Activated CD4-positive, alpha-beta T cell treated with anti-CD3 and anti-CD28 coated beads, Interleukin-2, amount 10 ng/mL, durations not matched to agents 7 days and 5 days (primary cell): ENCODE results near the gene AMPD3. TPM values are rescaled to one million over a fixed set of nuclear protein-coding genes. Genes with fewer than 3 reads are reported as not detected.

Experiments used
- CTCF ChIA-PET: fragments of 350-600 bp; sonication (Branson Sonifier 250); formaldehyde crosslinking; loops from one replicate; lab custom pipeline; 2021; ENCODE audit warnings: antibody characterized with exemption; lab: Charles Lee
- POLR2A ChIA-PET: fragments of 350-600 bp; sonication (Branson Sonifier 250); formaldehyde crosslinking; loops from one replicate; lab custom pipeline; 2021; ENCODE audit warnings: antibody characterized with exemption; lab: Charles Lee
- DNase-seq: peaks from one replicate; pipeline ENCODE4 v3.0.0-alpha.2; 2020
- H3K27ac Mint-ChIP-seq: one replicate; pipeline ENCODE4 v1.8.0; 2021; ENCODE audit warnings: mild to moderate bottlenecking, moderate library complexity, mixed read lengths
- H3K27me3 Mint-ChIP-seq: one replicate; pipeline ENCODE4 v1.8.0; 2021; ENCODE audit warnings: mixed read lengths
- H3K36me3 Mint-ChIP-seq: one replicate; pipeline ENCODE4 v1.8.0; 2021; ENCODE audit warnings: low read depth, mixed read lengths
- H3K4me1 Mint-ChIP-seq: one replicate; pipeline ENCODE4 v1.8.0; 2021; ENCODE audit warnings: mixed read lengths
- H3K4me3 Mint-ChIP-seq: one replicate; pipeline ENCODE4 v1.8.0; 2021; ENCODE audit warnings: mild to moderate bottlenecking, moderate library complexity, mixed read lengths
- H3K9me3 Mint-ChIP-seq: one replicate; pipeline ENCODE4 v1.8.0; 2021; ENCODE audit warnings: mixed read lengths
- total RNA-seq, 2 experiments: library from RNA; stranded (reverse); gene quantifications; one replicate each; pipeline ENCODE4 v1.2.3, GENCODE V29; 2021

The AMPD3 gene
- total RNA-seq, 2 experiments from 2014 or later, result 20.3 to 20.8 TPM

DNA sequence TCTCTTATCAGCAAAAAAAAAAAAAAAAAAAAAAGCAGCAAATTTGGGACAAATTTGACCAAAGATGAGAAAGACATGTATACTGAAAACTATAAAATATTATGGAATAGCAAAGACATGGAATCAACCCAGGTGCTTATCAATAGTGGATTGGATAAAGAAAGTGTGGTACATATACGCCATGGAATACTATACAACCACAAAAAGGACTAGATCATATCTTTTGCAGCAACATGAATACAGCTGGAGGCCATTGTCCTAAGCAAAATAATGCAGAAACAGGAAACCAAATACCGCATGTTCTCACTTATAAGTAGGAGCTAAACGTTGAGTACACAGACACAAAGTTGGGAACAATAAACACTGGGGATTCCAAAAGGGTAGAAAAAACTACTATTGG is 87.7 kb downstream of the AMPD3 start:
- ChIA-PET POLR2A (no interaction called here), CTCF (interaction anchor here (0.6 to 2.0 kb wide), 2 partner anchors 56 to 214 kb away, joined by 3 to 6 read pairs; no protein-coding TSS in a partner anchor)
- Mint-ChIP-seq H3K4me1 (peaks cover 14% of the 10 kb centered on the region), H3K36me3 (no peaks in the 10 kb centered on the region), H3K27ac (no peak overlapping the region), H3K4me3 (no peak overlapping the region), H3K9me3 (no peaks in the 10 kb centered on the region), H3K27me3 (peaks cover 7% of the 10 kb centered on the region)
- no peak for DNase-seq

- peaks cover 8% of the 10 kb centered on the region for H3K27me3 Mint-ChIP-seq
- H3K9me3 Mint-ChIP-seq, result no peaks in the 10 kb centered on the region
Observed at GRCh38 chr11:10543782-10544181, 88.7 kb downstream of the AMPD3 start.

GRCh38 chr11:10544491-10545465 is 89.7 kb downstream of the AMPD3 start:
- ChIA-PET POLR2A (interaction anchor here (0.6 kb wide), 1 partner anchor 167 kb away, joined by 3 read pairs; no protein-coding TSS in a partner anchor), CTCF (interaction anchor here (0.6 to 1.2 kb wide), 4 partner anchors 10 to 109 kb away, joined by 3 to 4 read pairs (median 3); no protein-coding TSS in a partner anchor)
- no peaks in the 10 kb centered on the region for H3K9me3 Mint-ChIP-seq
- no peaks in the 10 kb centered on the region for H3K36me3 Mint-ChIP-seq
- H3K4me3 Mint-ChIP-seq, result no peak overlapping the region
- no peak overlapping the region for H3K27ac Mint-ChIP-seq
- peaks cover 11% of the 10 kb centered on the region for H3K27me3 Mint-ChIP-seq
- no peak for DNase-seq
- H3K4me1 Mint-ChIP-seq, result peaks cover 11% of the 10 kb centered on the region

More at GRCh38 chr11:10543782-10544181, 88.7 kb downstream of the AMPD3 start:
- Mint-ChIP-seq H3K36me3 (no peaks in the 10 kb centered on the region), H3K4me3 (no peak overlapping the region), H3K4me1 (peaks cover 14% of the 10 kb centered on the region), H3K27ac (no peak overlapping the region)
- CTCF ChIA-PET, result interaction anchor here (0.6 to 1.2 kb wide), 3 partner anchors 9 to 110 kb away, joined by 3 to 4 read pairs (median 3); no protein-coding TSS in a partner anchor
- POLR2A ChIA-PET, result interaction anchor here (0.6 kb wide), 1 partner anchor 168 kb away, joined by 3 read pairs; no protein-coding TSS in a partner anchor
- no peak for DNase-seq

DNA sequence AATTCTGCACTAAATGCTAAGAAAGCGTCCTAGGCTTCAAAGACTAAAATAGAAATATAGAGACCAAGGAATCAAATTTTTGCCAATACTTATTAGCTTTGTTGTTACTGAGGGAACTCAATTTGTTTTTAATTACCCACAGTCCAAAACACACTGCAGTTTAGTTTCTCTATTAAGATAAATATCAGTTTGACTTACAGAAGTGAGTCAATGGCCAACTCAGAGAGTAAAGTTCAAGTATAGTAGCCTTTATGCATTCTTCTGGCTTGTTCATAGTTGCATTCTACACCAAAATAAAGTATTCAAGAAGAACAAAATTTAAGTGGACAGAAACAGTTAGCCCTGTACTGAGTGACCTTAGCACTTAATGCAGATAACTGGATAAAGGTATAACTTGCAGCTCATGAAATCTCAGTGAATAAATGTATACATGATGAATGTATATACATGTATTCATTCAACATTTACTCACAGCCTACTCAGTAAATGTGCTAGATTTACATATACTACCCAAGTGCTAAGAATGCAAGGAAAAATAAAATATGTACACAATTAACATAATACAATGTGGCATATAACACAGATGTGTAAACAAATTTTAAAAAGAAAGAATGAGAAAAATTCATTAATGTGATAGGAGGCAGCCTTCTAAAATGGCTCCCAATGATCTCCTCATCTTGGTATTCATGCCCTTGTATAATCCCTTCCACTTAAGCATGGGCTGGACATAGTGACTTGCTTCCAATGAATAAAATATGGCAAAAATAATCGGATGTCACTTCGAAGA is 95.6 kb downstream of the AMPD3 start:
- no peaks in the 10 kb centered on the region for H3K4me1 Mint-ChIP-seq
- ChIA-PET POLR2A (no interaction called here), CTCF (interaction anchor here (1.4 to 2.2 kb wide), 2 partner anchors 10 to 15 kb away, joined by 3 to 9 read pairs; partner anchors contain the start of gene RNF141)
- peaks cover 24% of the 10 kb centered on the region for H3K27me3 Mint-ChIP-seq
- H3K9me3 Mint-ChIP-seq, result no peaks in the 10 kb centered on the region
- H3K4me3 Mint-ChIP-seq, result no peak overlapping the region
- H3K27ac Mint-ChIP-seq, result no peak overlapping the region
- DNase-seq, result no peak
- H3K36me3 Mint-ChIP-seq, result no peaks in the 10 kb centered on the region

DNA sequence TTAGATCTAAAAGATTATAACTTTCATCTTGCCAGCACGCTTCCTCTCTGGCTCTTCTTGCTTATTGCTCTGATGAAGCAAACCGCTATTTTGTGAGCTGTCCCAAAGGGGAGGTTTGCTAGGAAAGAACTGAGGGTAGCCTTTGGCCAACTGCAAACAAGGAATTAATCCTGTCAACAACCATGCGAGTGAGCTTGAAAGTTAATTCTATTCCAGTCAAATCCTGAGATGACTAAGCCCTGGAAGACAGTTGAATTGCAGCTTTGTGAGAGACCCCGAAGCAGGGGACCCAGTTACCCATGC is 96.2 kb downstream of the AMPD3 start:
- ChIA-PET POLR2A (no interaction called here), CTCF (interaction anchor here (1.4 kb wide), 1 partner anchor 15 kb away, joined by 3 read pairs; no protein-coding TSS in a partner anchor)
- H3K9me3 Mint-ChIP-seq, result no peaks in the 10 kb centered on the region
- no peak overlapping the region for H3K4me3 Mint-ChIP-seq
- no peak overlapping the region for H3K27ac Mint-ChIP-seq
- H3K27me3 Mint-ChIP-seq, result peaks cover 26% of the 10 kb centered on the region
- no peak for DNase-seq
- no peaks in the 10 kb centered on the region for H3K4me1 Mint-ChIP-seq
- no peaks in the 10 kb centered on the region for H3K36me3 Mint-ChIP-seq

DNA sequence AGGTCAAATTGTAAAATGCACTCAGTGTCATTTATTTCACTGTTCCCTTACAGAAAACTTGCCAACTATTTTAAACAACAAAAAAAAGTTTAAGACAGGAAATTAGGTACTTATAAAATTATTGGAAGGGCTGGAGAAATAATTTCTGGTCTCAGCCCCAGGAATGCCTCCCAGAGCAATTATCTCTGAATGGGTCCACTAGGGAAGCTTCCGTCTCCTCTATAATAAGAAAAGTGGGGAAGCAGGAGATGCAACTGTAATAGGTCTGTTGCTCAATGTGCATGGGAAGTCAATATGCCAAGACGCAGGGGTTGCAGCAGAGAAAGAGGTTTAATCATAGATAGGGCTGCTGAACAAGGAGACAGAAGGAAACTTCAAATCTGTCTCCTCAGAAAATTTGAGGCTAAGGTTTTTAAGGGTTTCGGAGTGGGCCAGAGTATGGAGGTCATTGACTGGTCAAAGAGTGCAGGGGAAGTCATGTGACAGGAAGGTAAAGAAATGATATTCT is 96.8 kb downstream of the AMPD3 start:
- POLR2A ChIA-PET, result no interaction called here
- CTCF ChIA-PET, result no interaction called here
- no peak for DNase-seq
- Mint-ChIP-seq H3K36me3 (no peaks in the 10 kb centered on the region), H3K9me3 (no peaks in the 10 kb centered on the region), H3K4me3 (no peak overlapping the region), H3K4me1 (no peaks in the 10 kb centered on the region), H3K27me3 (peaks cover 24% of the 10 kb centered on the region), H3K27ac (no peak overlapping the region)

GRCh38 chr11:10556590-10556989 is 101.5 kb downstream of the AMPD3 start:
- H3K27ac Mint-ChIP-seq, result peak overlapping the region; percentile 57
- no peaks in the 10 kb centered on the region for H3K9me3 Mint-ChIP-seq
- CTCF ChIA-PET, result interaction anchor here (1.7 kb wide), 1 partner anchor 16 kb away, joined by 10 read pairs; the partner anchor contains the start of gene RNF141
- H3K27me3 Mint-ChIP-seq, result peaks cover 18% of the 10 kb centered on the region
- DNase-seq, result no peak
- H3K4me3 Mint-ChIP-seq, result no peak overlapping the region
- POLR2A ChIA-PET, result no interaction called here
- H3K4me1 Mint-ChIP-seq, result no peaks in the 10 kb centered on the region
- H3K36me3 Mint-ChIP-seq, result no peaks in the 10 kb centered on the region

Other genes with a start within 250 kb of the AMPD3 start
- 1 to 10 TPM; 3.2 to 3.7 TPM for gene SBF2, start 161.0 kb upstream of the AMPD3 start, total RNA-seq
- gene ADM, start 150.2 kb upstream of the AMPD3 start, total RNA-seq, result under 1 TPM; 0.27 to 0.92 TPM
- gene RNF141, start 85.9 kb downstream of the AMPD3 start, total RNA-seq, result 10 to 100 TPM; 10.3 to 11.6 TPM
- not detected for gene LYVE1, start 113.4 kb downstream of the AMPD3 start, total RNA-seq
- not detected for gene IRAG1, start 238.5 kb downstream of the AMPD3 start, total RNA-seq